Measurements from ENCODE around the gene RPS16. TPM values are rescaled to one million over a fixed set of nuclear protein-coding genes. Genes with fewer than 3 reads are reported as not detected.

The RPS16 gene
- total and polyA plus RNA-seq, 2 of the 8 experiments (the other 6 are each of a cell fraction or from before 2014, with no cell fraction given) = 2,433 to 7,810 TPM

- H3K27me3 ChIP-seq (replicated peaks in 1 of 4; ENCODE audit: control insufficient read depth in 3 of 4, extremely low read depth in 1 of 4, insufficient read depth in 3 of 4, low read length in 3 of 4) = no peaks in the 10 kb centered on the region
- peaks cover 16% of the 10 kb centered on the region for H3K23me2 ChIP-seq (ENCODE audit: low read depth, low read length)
- H3K79me2 ChIP-seq (ENCODE audit: control insufficient read depth in 1 of 2, insufficient read depth in 2 of 2, low read length in 2 of 2) = peaks cover 6 to 23% of the 10 kb centered on the region in 2 experiments; a peak in 3 of 4 replicates
- no peak overlapping the region for H2AFZ ChIP-seq (ENCODE audit: low read length)
- H2BK20ac ChIP-seq (ENCODE audit: low read length) = no peak overlapping the region
- peak overlapping the region; percentile 41 to 84 (median 72) for H3K9ac ChIP-seq (replicated peaks in 1 of 4; ENCODE audit: extremely low read depth in 1 of 4, low read depth in 3 of 4, low read length in 3 of 4)
- H4K20me1 ChIP-seq (replicated peaks in 1 of 2; ENCODE audit: control insufficient read depth in 1 of 2, insufficient read depth in 2 of 2, low read length in 2 of 2) = peaks cover 5 to 22% of the 10 kb centered on the region in 2 experiments
- H3K36me3 ChIP-seq (ENCODE audit: control insufficient read depth in 2 of 4, insufficient read depth in 4 of 4, low read length in 3 of 4) = peaks cover 0 to 10% (median 2%) of the 10 kb centered on the region in 4 experiments; a peak in 3 of 8 replicates
- H3K9me3 ChIP-seq (ENCODE audit: insufficient read depth in 2 of 2, low read depth in 1 of 2, low read length in 1 of 2) = no peaks in the 10 kb centered on the region
- FAIRE-seq = no peak
- ChIA-PET CTCF (ENCODE audit: partially characterized antibody) (interaction anchor here (0.6 to 2.3 kb wide), 11 partner anchors 11 to 106 kb away, joined by 4 to 13 read pairs (median 6); partner anchors contain the start of gene SELENOV), POLR2A (ENCODE audit: partially characterized antibody) (interaction anchor here (0.9 to 25.7 kb wide), 11 partner anchors 8 to 102 kb away, joined by 3 to 1154 read pairs (median 6); partner anchors contain the start of genes MED29, PAF1, RPS16 and SAMD4B)
- 0 out of 2 replicates have a peak overlapping the region, but pooled peaks have one; percentile 60 for H2BK12ac ChIP-seq (ENCODE audit: low read depth, low read length)
- H2BK120ac ChIP-seq (replicated peaks; ENCODE audit: low read depth, low read length) = no peak overlapping the region
- WGBS, 2 experiments (ENCODE audit: extremely low coverage in 1 of 2, insufficient coverage in 1 of 2, insufficient read length in 1 of 2, insufficient replicate concordance in 2 of 2, low coverage in 1 of 2, low lambda C conversion rate in 2 of 2, missing lambda C conversion rate in 1 of 2) = 4% methylated on average over 11 of the region's 54 CpGs; no CpG with 5 or more reads in 1 of the 2 experiments
- peak overlapping the region; percentile 83 for H3K27ac ChIP-seq (ENCODE audit: low read depth, low read length)
- peak overlapping the region; percentile 29; the same call in 1 of the 2 replicates for H2BK15ac ChIP-seq (ENCODE audit: low read length)
- no peak overlapping the region for H3K14ac ChIP-seq (ENCODE audit: insufficient read length)
- peak overlapping the region; percentile 93 for H2BK5ac ChIP-seq (ENCODE audit: low read depth, low read length)
- peak overlapping the region; percentile 76 for H4K91ac ChIP-seq (replicated peaks; ENCODE audit: insufficient read length, low read length)
- H3K23ac ChIP-seq (ENCODE audit: insufficient read length) = no peak overlapping the region
- H3K18ac ChIP-seq (ENCODE audit: extremely low read depth, low read length) = peak overlapping the region; percentile 93
- peak in 1 of 2 experiments; percentile 72 for DNase-seq (ENCODE audit: low read depth in 1 of 2, low spot score in 2 of 2)
- no peaks in the 10 kb centered on the region; the same call in 1 of the 2 replicates for H3K79me1 ChIP-seq (ENCODE audit: low read depth, low read length)
- H4K5ac ChIP-seq (ENCODE audit: insufficient read length, low read depth, low read length) = peak overlapping the region; percentile 70
- H3K4me1 ChIP-seq (replicated peaks in 1 of 4; ENCODE audit: control insufficient read depth in 3 of 4, insufficient read depth in 4 of 4, low read length in 3 of 4) = peaks cover 9 to 33% (median 15%) of the 10 kb centered on the region in 4 experiments; a peak in 6 of 7 replicates
- peak overlapping the region; percentile 8 for H3K4ac ChIP-seq (replicated peaks; ENCODE audit: insufficient read length, low read depth, low read length)
- peak overlapping the region; percentile 66 to 97 (median 92) for H3K4me3 ChIP-seq (ENCODE audit: extremely low read depth in 1 of 4, insufficient read depth in 2 of 4, low read depth in 3 of 4, low read length in 4 of 4)
- 0 out of 2 replicates have a peak overlapping the region, but pooled peaks have one; percentile 39 for H2AK5ac ChIP-seq (ENCODE audit: low read depth, low read length)
- peak overlapping the region; percentile 80; the same call in 1 of the 2 replicates for H4K8ac ChIP-seq (ENCODE audit: extremely low read depth, insufficient read depth, low read length)
- H3K4me2 ChIP-seq (ENCODE audit: insufficient read depth in 1 of 2, low read depth in 2 of 2, low read length in 2 of 2) = peak overlapping the region; percentile 84 to 86
- H3K56ac ChIP-seq (replicated peaks; ENCODE audit: insufficient read length, low read depth, low read length) = peak overlapping the region; percentile 88
- TF ChIP-seq JUN (IDR thresholded peaks at IDR 0.05; ENCODE audit: low read depth, low read length) (no peak), KDM5A (IDR thresholded peaks at IDR 0.05; ENCODE audit: low read length) (no peak), BCL11A (IDR thresholded peaks at IDR 0.05; ENCODE audit: low read depth in 2 of 2, low read length in 2 of 2) (no peak), GTF2F1 (IDR thresholded peaks at IDR 0.05; ENCODE audit: borderline replicate concordance, low read depth, low read length) (no peak), CHD1 (IDR thresholded peaks at IDR 0.05; ENCODE audit: low read depth, low read length) (no peak), CEBPB (IDR thresholded peaks at IDR 0.05; ENCODE audit: low read depth, low read length) (no peak), NRF1 (IDR thresholded peaks at IDR 0.05; ENCODE audit: low read depth, low read length) (no peak), MAX (IDR thresholded peaks at IDR 0.05) (0 out of 2 replicates have a peak, but pooled peaks have one; percentile 9), CTBP2 (IDR thresholded peaks at IDR 0.05; ENCODE audit: borderline replicate concordance, insufficient read depth, insufficient read length, low read length) (no peak), EGR1 (IDR thresholded peaks at IDR 0.05; ENCODE audit: borderline replicate concordance, low read depth, low read length) (peak; percentile 87), SIN3A (conservative IDR thresholded peaks at IDR 0.05 in 1 of 2, IDR thresholded peaks at IDR 0.05 in 1 of 2; ENCODE audit: low read depth in 1 of 2, low read length in 2 of 2) (peak; percentile 30 to 79; a peak in 1 of 4 replicates)
These were observed 22.4 kb downstream of the RPS16 start for GRCh38 chr19:39413272-39413910.

Measured in H1 (cell line).